ENCODE data around the gene ANKS1A.
"Not testable (repeated sequence)": the region's sequence is repeated elsewhere in the genome, so short reads cannot be mapped to it uniquely, and the experiment has no call there.

- TF ChIP-seq CTCF (IDR thresholded peaks at IDR 0.05; ENCODE audit: low read depth, low read length, poor library complexity, severe bottlenecking); EZH2phosphoT487 (IDR thresholded peaks at IDR 0.05; ENCODE audit: borderline replicate concordance, low read length): not testable (repeated sequence)
These were observed 40.0 kb upstream of the ANKS1A start for GRCh38 chr6:34849066-34849465.
